Immature natural killer cell (primary cell): ENCODE measurements around the gene CPNE1. TPM values are rescaled to one million over a fixed set of nuclear protein-coding genes. Genes with fewer than 3 reads are reported as not detected.

Experiments used
- DNase-seq, 3 donors: peaks; one replicate each; pipeline ENCODE4 v3.0.0; 2022; ENCODE audit warnings: mixed read lengths in 1 of 3
- H3K27ac Mint-ChIP-seq, 6 donors: one replicate each; pipeline ENCODE4 v1.8.0; 2020; ENCODE audit warnings: mixed read lengths in 6 of 6, mild to moderate bottlenecking in 5 of 6, inconsistent platforms in 4 of 6, moderate library complexity in 3 of 6
- H3K27me3 Mint-ChIP-seq, 3 donors: one replicate each; pipeline ENCODE4 v1.8.0; 2020 to 2021; ENCODE audit warnings: low read depth in 3 of 3, mild to moderate bottlenecking in 3 of 3, mixed read lengths in 3 of 3, moderate library complexity in 3 of 3, inconsistent platforms in 1 of 3
- H3K36me3 Mint-ChIP-seq, 3 donors: one replicate each; pipeline ENCODE4 v1.8.0; 2020; ENCODE audit warnings: mixed read lengths in 3 of 3, inconsistent platforms in 2 of 3, mild to moderate bottlenecking in 2 of 3
- H3K4me1 Mint-ChIP-seq, 2 donors: one replicate each; pipeline ENCODE4 v1.8.0; 2020; ENCODE audit warnings: inconsistent platforms in 2 of 2, mild to moderate bottlenecking in 2 of 2, mixed read lengths in 2 of 2, moderate library complexity in 1 of 2
- H3K4me3 Mint-ChIP-seq, 5 donors: one replicate each; pipeline ENCODE4 v1.8.0; 2020; ENCODE audit warnings: mild to moderate bottlenecking in 5 of 5, mixed read lengths in 5 of 5, inconsistent platforms in 3 of 5, moderate library complexity in 3 of 5
- H3K9me3 Mint-ChIP-seq, 6 donors: one replicate each; pipeline ENCODE4 v1.8.0; 2020; ENCODE audit warnings: mild to moderate bottlenecking in 6 of 6, mixed read lengths in 6 of 6, inconsistent platforms in 4 of 6, moderate library complexity in 3 of 6
- polyA plus RNA-seq, 3 donors: library from polyadenylated mRNA; unstranded; fragments of 300-500 nt; fragmentation: Illumina TruSeq; gene quantifications; one replicate each; pipeline ENCODE4 v1.2.3, GENCODE V29; 2021

Gene CPNE1
- polyA plus RNA-seq, 3 donors from 2014 or later: 445 to 490 (median 454) TPM

- DNase-seq: peak; percentile 17 to 28 (median 27)
Observed at GRCh38 chr20:35618263-35619131, 46.2 kb downstream of the CPNE1 start.

GRCh38 chr20:35617397-35618262 lies 47.1 kb downstream of the CPNE1 start:
- Mint-ChIP-seq H3K27ac (peak overlapping the region in 5 of 6 donors; percentile 76 to 100 (median 92)), H3K27me3 (peaks cover 25 to 37% (median 31%) of the 10 kb centered on the region in 3 donors), H3K9me3 (no peaks in the 10 kb centered on the region), H3K4me1 (peaks cover 42 to 49% of the 10 kb centered on the region in 2 donors), H3K4me3 (peak overlapping the region; percentile 87 to 94 (median 90)), H3K36me3 (no peaks in the 10 kb centered on the region)
- DNase-seq: peak; percentile 23 to 37 (median 36)

More at GRCh38 chr20:35618263-35619131, 46.2 kb downstream of the CPNE1 start:
- H3K36me3 Mint-ChIP-seq: no peaks in the 10 kb centered on the region
- peaks cover 25 to 37% (median 29%) of the 10 kb centered on the region in 3 donors for H3K27me3 Mint-ChIP-seq
- no peaks in the 10 kb centered on the region for H3K9me3 Mint-ChIP-seq
- H3K4me1 Mint-ChIP-seq: peaks cover 42 to 49% of the 10 kb centered on the region in 2 donors
- peak overlapping the region; percentile 60 to 100 (median 91) for H3K27ac Mint-ChIP-seq
- peak overlapping the region; percentile 87 to 94 (median 90) for H3K4me3 Mint-ChIP-seq

GRCh38 chr20:35616465-35617396 lies 48.0 kb downstream of the CPNE1 start:
- peaks cover 25 to 39% (median 33%) of the 10 kb centered on the region in 3 donors for H3K27me3 Mint-ChIP-seq
- H3K36me3 Mint-ChIP-seq: no peaks in the 10 kb centered on the region
- H3K9me3 Mint-ChIP-seq: no peaks in the 10 kb centered on the region
- H3K4me3 Mint-ChIP-seq: peak overlapping the region; percentile 87 to 94 (median 90)
- peak; percentile 57 to 99 (median 71) for DNase-seq
- H3K4me1 Mint-ChIP-seq: peaks cover 42 to 49% of the 10 kb centered on the region in 2 donors
- H3K27ac Mint-ChIP-seq: peak overlapping the region; percentile 76 to 100 (median 100)

- Mint-ChIP-seq H3K27ac (peak within 1 kb of the TSS; percentile 96 to 100 (median 100)), H3K4me3 (peak within 1 kb of the TSS; percentile 87 to 94 (median 90)), H3K4me1 (peaks cover 42 to 49% of the 10 kb centered on the region in 2 donors)
Observed at GRCh38 chr20:35615667-35616464, 48.8 kb downstream of the CPNE1 start, which contains the start of gene SPAG4. SPAG4 (plus strand) TSS chr20:35615829; CDS start chr20:35616004, 175 bp downstream.

GRCh38 chr20:35611482-35611881 lies 53.2 kb downstream of the CPNE1 start:
- no peak overlapping the region for H3K4me3 Mint-ChIP-seq
- no peaks in the 10 kb centered on the region for H3K9me3 Mint-ChIP-seq
- H3K4me1 Mint-ChIP-seq: peaks cover 11 to 17% of the 10 kb centered on the region in 2 donors
- no peaks in the 10 kb centered on the region for H3K36me3 Mint-ChIP-seq
- no peak for DNase-seq
- H3K27me3 Mint-ChIP-seq: peaks cover 20 to 30% (median 23%) of the 10 kb centered on the region in 3 donors
- no peak overlapping the region for H3K27ac Mint-ChIP-seq

More at GRCh38 chr20:35615667-35616464, 48.8 kb downstream of the CPNE1 start, which contains the start of gene SPAG4:
- Mint-ChIP-seq H3K36me3 (no peaks in the 10 kb centered on the region), H3K9me3 (no peaks in the 10 kb centered on the region), H3K27me3 (peaks cover 25 to 39% (median 33%) of the 10 kb centered on the region in 3 donors)
- peak; percentile 95 to 99 (median 99) for DNase-seq

- Mint-ChIP-seq H3K27ac (no peak overlapping the region), H3K4me1 (peaks cover 9 to 13% of the 10 kb centered on the region in 2 donors), H3K36me3 (no peaks in the 10 kb centered on the region), H3K9me3 (no peaks in the 10 kb centered on the region), H3K27me3 (peaks cover 16 to 25% (median 18%) of the 10 kb centered on the region in 3 donors), H3K4me3 (no peak overlapping the region)
- no peak for DNase-seq
Observed at GRCh38 chr20:35610833-35611427, 53.8 kb downstream of the CPNE1 start.

GRCh38 chr20:35607003-35607735 lies 57.5 kb downstream of the CPNE1 start:
- DNase-seq: no peak
- H3K27me3 Mint-ChIP-seq: peaks cover 3 to 7% (median 6%) of the 10 kb centered on the region in 3 donors
- no peaks in the 10 kb centered on the region for H3K4me1 Mint-ChIP-seq
- peak overlapping the region in 2 of 6 donors; percentile 4 to 37 for H3K27ac Mint-ChIP-seq
- no peaks in the 10 kb centered on the region for H3K9me3 Mint-ChIP-seq
- H3K36me3 Mint-ChIP-seq: no peaks in the 10 kb centered on the region
- no peak overlapping the region for H3K4me3 Mint-ChIP-seq

GRCh38 chr20:35606127-35606526 lies 58.6 kb downstream of the CPNE1 start:
- Mint-ChIP-seq H3K27ac (no peak overlapping the region), H3K27me3 (peaks cover 3 to 7% (median 6%) of the 10 kb centered on the region in 3 donors), H3K36me3 (no peaks in the 10 kb centered on the region), H3K4me3 (no peak overlapping the region), H3K9me3 (no peaks in the 10 kb centered on the region), H3K4me1 (peaks cover 4% of the 10 kb centered on the region in 2 donors)
- DNase-seq: no peak

- H3K9me3 Mint-ChIP-seq: no peaks in the 10 kb centered on the region
- H3K4me3 Mint-ChIP-seq: no peak overlapping the region
- H3K4me1 Mint-ChIP-seq: peaks cover 9% of the 10 kb centered on the region in 2 donors
- peak in 1 of 3 donors; percentile 22 for DNase-seq
- H3K27me3 Mint-ChIP-seq: peaks cover 6 to 12% (median 7%) of the 10 kb centered on the region in 3 donors
- H3K27ac Mint-ChIP-seq: no peak overlapping the region
- no peaks in the 10 kb centered on the region for H3K36me3 Mint-ChIP-seq
Observed at GRCh38 chr20:35604449-35604747, 60.3 kb downstream of the CPNE1 start.

- no peak for DNase-seq
- no peaks in the 10 kb centered on the region for H3K36me3 Mint-ChIP-seq
- peaks cover 9% of the 10 kb centered on the region in 2 donors for H3K4me1 Mint-ChIP-seq
- H3K27me3 Mint-ChIP-seq: peaks cover 9 to 15% (median 9%) of the 10 kb centered on the region in 3 donors
- peak overlapping the region in 1 of 6 donors; percentile 17 for H3K27ac Mint-ChIP-seq
- H3K4me3 Mint-ChIP-seq: peak overlapping the region in 1 of 5 donors; percentile 58
- H3K9me3 Mint-ChIP-seq: no peaks in the 10 kb centered on the region
Observed at GRCh38 chr20:35603695-35604448, 60.8 kb downstream of the CPNE1 start.
